Left lung (tissue), 10 donors: ENCODE data around the gene TOE1. TPM values are rescaled to one million over a fixed set of nuclear protein-coding genes. Genes with fewer than 3 reads are reported as not detected.
"Not testable (repeated sequence)": the region's sequence is repeated elsewhere in the genome, so short reads cannot be mapped to it uniquely, and the experiment has no call there.

Source experiments
- ATAC-seq: fragments of 200-7000 bp; cut with Tn5 transposase; one replicate; pipeline ENCODE4 v1.9.1; 2020; ENCODE audit warnings: moderate library complexity
- DNase-seq, 4 donors: peaks; one replicate each; pipeline ENCODE4 v3.0.0-alpha.2; 2013 to 2020
- H3K27ac ChIP-seq, 2 donors: fragments of 200-600 bp; sonication (generic) in 1 of 2; one replicate each; pipeline versions ENCODE4 v1.5.0 to v1.8.0; 2020 to 2021
- H3K27me3 ChIP-seq, 2 donors: fragments of 200-600 bp; sonication (generic) in 1 of 2; one replicate each; pipeline versions ENCODE4 v1.5.0 to v1.8.0; 2020 to 2021
- H3K36me3 ChIP-seq, 2 donors: fragments of 200-600 bp; sonication (generic) in 1 of 2; one replicate each; pipeline versions ENCODE4 v1.5.0 to v1.8.0; 2020 to 2021
- H3K4me1 ChIP-seq, 2 donors: fragments of 200-600 bp; one replicate each; pipeline ENCODE4 v1.8.0; 2021
- H3K4me3 ChIP-seq, 2 donors: fragments of 200-600 bp; sonication (generic) in 1 of 2; one replicate each; pipeline versions ENCODE4 v1.5.0 to v1.8.0; 2020 to 2021; ENCODE audit warnings: mild to moderate bottlenecking in 1 of 2
- H3K9me3 ChIP-seq, 2 donors: fragments of 200-600 bp; sonication (generic) in 1 of 2; one replicate each; pipeline versions ENCODE4 v1.5.0 to v1.8.0; 2020 to 2021
- intact Hi-C, 2 donors: fragments of 100-400 bp; cut with DNase I; formaldehyde crosslinking; loops; one replicate each; pipeline versions ENCODE4 v1.11.2 to v1.14.2; 2022
- polyA plus RNA-seq, 6 donors: library from polyadenylated mRNA; unstranded; fragments of 120-200 nt; gene quantifications; one replicate each; pipeline ENCODE4 v1.2.1, GENCODE V29; 2013; ENCODE audit not compliant: insufficient read length in 6 of 6
- total RNA-seq, 2 donors: library from RNA; stranded (reverse); fragmentation: NEBNext Ultra II Directional; extraction: Animal tissue kit (Norgen Biotek cat#: 25700); gene quantifications; one replicate each; pipeline ENCODE4 v1.2.1, GENCODE V29; 2021
- TF ChIP-seq, protein P1 (sequence below), 2 donors: fragments of 200-600 bp; sonication (generic) in 1 of 2; IDR thresholded peaks; one replicate each; pipeline versions ENCODE4 v1.5.0 to v1.8.0; 2021; ENCODE audit warnings: antibody characterized with exemption in 2 of 2
- donor health status: DM: no; HTN: yes; CAD: no.
- donor health status: DM: no; HTN: no; CAD: no.

TOE1 gene
- total and polyA plus RNA-seq, 8 donors: 6.6 to 14.3 (median 12.6) TPM

DNA sequence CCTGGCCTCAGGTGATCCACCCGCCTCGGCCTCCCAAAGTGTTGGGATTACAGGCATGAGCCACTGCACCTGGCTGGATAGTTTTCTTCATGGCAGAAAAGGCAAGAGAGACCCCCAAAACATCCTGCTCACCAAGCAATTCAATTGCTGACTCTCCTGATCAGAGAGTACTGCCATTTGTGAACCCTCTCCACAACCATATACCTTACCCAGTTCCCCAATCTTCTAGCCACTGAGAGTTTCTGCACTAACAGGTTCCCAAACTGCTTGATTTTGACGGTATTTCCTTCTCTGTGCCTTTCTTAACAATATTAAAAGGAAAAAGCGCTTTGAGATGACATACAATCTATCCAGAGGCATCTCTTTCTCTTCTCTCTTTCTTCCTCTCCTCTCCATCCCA lies 40.2 kb downstream of the TOE1 start:
- H3K36me3 ChIP-seq: no peaks in the 10 kb centered on the region
- intact Hi-C loops: no loop called here
- no peak overlapping the region for H3K4me3 ChIP-seq
- H3K27ac ChIP-seq: no peak overlapping the region
- no peaks in the 10 kb centered on the region for H3K4me1 ChIP-seq
- ATAC-seq (no peak), DNase-seq (no peak)
- H3K27me3 ChIP-seq: no peaks in the 10 kb centered on the region
- TF ChIP-seq, protein P1, sequence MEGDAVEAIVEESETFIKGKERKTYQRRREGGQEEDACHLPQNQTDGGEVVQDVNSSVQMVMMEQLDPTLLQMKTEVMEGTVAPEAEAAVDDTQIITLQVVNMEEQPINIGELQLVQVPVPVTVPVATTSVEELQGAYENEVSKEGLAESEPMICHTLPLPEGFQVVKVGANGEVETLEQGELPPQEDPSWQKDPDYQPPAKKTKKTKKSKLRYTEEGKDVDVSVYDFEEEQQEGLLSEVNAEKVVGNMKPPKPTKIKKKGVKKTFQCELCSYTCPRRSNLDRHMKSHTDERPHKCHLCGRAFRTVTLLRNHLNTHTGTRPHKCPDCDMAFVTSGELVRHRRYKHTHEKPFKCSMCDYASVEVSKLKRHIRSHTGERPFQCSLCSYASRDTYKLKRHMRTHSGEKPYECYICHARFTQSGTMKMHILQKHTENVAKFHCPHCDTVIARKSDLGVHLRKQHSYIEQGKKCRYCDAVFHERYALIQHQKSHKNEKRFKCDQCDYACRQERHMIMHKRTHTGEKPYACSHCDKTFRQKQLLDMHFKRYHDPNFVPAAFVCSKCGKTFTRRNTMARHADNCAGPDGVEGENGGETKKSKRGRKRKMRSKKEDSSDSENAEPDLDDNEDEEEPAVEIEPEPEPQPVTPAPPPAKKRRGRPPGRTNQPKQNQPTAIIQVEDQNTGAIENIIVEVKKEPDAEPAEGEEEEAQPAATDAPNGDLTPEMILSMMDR (IDR thresholded peaks at IDR 0.05): no peak
- no peaks in the 10 kb centered on the region for H3K9me3 ChIP-seq

DNA sequence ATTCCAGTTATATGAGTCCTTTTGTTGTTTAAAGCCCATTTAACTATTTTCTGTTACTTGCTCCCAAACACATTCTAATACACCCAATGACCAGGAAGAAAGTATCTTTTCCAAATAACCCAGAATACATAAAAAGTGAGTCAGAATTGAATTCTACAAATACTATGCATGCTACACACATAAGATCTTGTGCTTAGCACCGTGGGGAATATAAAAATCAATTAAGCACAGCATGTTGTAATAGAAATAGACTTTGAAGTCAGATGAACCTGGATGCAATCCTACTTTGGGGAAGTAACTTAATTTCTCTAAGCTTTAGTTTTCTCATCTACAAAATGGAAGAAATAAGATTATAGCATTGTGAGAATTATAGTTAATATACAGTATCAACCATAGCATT lies 40.8 kb downstream of the TOE1 start:
- DNase-seq (no peak), ATAC-seq (no peak)
- Histone ChIP-seq H3K4me3 (no peak overlapping the region), H3K27me3 (no peaks in the 10 kb centered on the region), H3K27ac (no peak overlapping the region), H3K4me1 (no peaks in the 10 kb centered on the region), H3K36me3 (no peaks in the 10 kb centered on the region), H3K9me3 (no peaks in the 10 kb centered on the region)
- TF ChIP-seq, protein P1 (IDR thresholded peaks at IDR 0.05): no peak
- intact Hi-C loops: no loop called here

DNA sequence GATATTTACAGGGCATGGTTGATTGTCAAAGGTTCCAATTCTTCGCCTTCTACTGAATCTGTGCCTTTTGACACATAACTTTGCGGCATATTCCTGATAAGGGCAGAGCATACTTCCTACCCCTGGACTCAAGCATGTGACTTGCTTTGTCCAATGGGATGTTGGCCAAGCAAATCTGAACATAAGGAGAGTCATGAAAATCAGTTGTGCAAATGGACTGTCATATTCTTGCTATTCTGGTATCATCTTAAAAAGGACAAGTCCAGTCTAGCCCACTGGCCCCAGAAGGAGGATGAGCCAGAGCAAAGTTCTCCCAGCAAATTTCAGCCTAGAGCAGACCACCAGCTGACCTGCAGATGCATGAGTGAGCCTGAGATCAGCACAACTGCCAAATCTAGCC lies 41.3 kb downstream of the TOE1 start:
- no peaks in the 10 kb centered on the region for H3K9me3 ChIP-seq
- no peaks in the 10 kb centered on the region for H3K4me1 ChIP-seq
- no peak for DNase-seq
- no peak overlapping the region for H3K4me3 ChIP-seq
- H3K27me3 ChIP-seq: no peaks in the 10 kb centered on the region
- H3K27ac ChIP-seq: no peak overlapping the region
- TF ChIP-seq, protein P1 (IDR thresholded peaks at IDR 0.05): no peak
- no peak for ATAC-seq
- intact Hi-C loops: no loop called here
- no peaks in the 10 kb centered on the region for H3K36me3 ChIP-seq

DNA sequence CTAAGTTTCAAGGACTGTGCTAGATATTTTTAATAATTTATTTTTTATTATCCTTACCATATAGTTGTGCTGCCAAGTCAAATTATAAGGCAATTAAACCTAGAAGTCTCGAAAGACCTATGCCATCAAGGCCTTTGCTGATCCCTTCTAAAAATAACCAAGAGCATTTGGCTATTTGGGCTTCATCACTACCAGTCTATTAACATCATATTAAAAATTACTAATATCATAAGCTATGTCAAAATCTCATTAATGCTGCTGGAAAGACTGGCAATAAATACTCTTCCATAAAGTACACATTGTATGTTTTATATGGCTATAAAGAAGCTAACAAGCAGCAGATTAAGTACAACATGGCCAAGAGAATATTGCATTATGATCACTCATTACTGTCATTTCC lies 43.2 kb downstream of the TOE1 start:
- Histone ChIP-seq H3K27me3 (no peaks in the 10 kb centered on the region), H3K36me3 (no peaks in the 10 kb centered on the region), H3K4me3 (no peak overlapping the region), H3K4me1 (no peaks in the 10 kb centered on the region), H3K27ac (no peak overlapping the region), H3K9me3 (no peaks in the 10 kb centered on the region)
- TF ChIP-seq, protein P1 (IDR thresholded peaks at IDR 0.05): no peak
- intact Hi-C loops: no loop called here
- no peak for ATAC-seq
- peak in 1 of 4 donors; percentile 19 for DNase-seq

DNA sequence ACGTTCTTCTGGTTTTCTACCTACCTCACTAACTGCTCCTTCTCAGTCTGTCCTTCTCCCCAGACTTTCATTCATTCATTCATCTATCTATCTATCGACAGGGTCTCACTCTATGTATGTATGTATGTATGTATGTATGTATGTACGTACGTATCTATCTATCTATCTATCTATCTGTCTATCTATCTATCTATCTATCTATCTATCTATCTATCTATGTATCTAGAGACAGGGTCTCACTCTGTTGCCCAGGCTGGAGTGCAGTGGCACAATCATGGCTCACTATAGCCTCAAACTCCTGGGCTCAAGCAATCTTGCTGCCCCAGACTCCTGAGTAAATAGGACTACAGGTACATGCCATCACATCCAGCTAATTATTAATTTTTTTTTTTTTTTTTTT lies 44.2 kb downstream of the TOE1 start:
- H3K27me3 ChIP-seq, H3K36me3 ChIP-seq, H3K4me3 ChIP-seq, H3K27ac ChIP-seq, intact Hi-C loops, H3K9me3 ChIP-seq, H3K4me1 ChIP-seq, ATAC-seq, DNase-seq: not testable (repeated sequence)

DNA sequence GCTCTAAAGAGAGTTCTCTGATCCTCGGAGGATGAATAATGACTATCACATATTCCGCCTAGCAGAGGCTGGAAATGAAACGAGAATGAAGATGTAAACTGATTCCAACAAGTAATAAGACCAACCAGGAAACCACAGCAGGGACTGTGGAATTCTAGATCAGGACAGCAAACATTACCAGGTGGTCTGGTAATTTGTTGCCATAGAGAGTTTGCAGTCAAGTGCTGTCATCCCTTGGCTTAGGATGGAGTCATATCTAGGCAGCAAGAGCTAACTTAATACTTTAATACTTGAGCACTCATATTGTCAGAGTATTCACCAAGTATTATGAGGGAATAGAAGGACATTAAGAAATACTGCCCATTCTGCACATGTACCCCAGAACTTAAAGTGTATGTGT lies 45.3 kb downstream of the TOE1 start:
- no peak for ATAC-seq
- intact Hi-C loops: no loop called here
- H3K4me3 ChIP-seq: no peak overlapping the region

More for the DNA sequence above, 45.3 kb downstream of the TOE1 start:
- Histone ChIP-seq H3K27me3 (no peaks in the 10 kb centered on the region), H3K9me3 (no peaks in the 10 kb centered on the region), H3K27ac (no peak overlapping the region), H3K4me1 (no peaks in the 10 kb centered on the region), H3K36me3 (no peaks in the 10 kb centered on the region)
- no peak for DNase-seq
- TF ChIP-seq, protein P1 (IDR thresholded peaks at IDR 0.05): no peak
